T-helper 1 cell treated with Interleukin-12 subunit alpha and Interleukin-12 subunit beta and Interleukin-4 antibody, amounts not matched to agents 30 μg/mL and 1 μg/mL, for 36 hours (primary cell): ENCODE measurements around the gene ZFP42.
"Not testable (repeated sequence)": the region's sequence is repeated elsewhere in the genome, so short reads cannot be mapped to it uniquely, and the experiment has no call there.

Experiments used
- H3K27ac Mint-ChIP-seq: one replicate; pipeline ENCODE4 v1.8.0; 2021; ENCODE audit warnings: mild to moderate bottlenecking, mixed read lengths
- H3K27me3 Mint-ChIP-seq: one replicate; pipeline ENCODE4 v1.8.0; 2021; ENCODE audit warnings: low read depth, mixed read lengths
- H3K36me3 Mint-ChIP-seq: one replicate; pipeline ENCODE4 v1.8.0; 2021; ENCODE audit warnings: low read depth, mixed read lengths
- H3K4me1 Mint-ChIP-seq: one replicate; pipeline ENCODE4 v1.8.0; 2021; ENCODE audit warnings: low read depth, mixed read lengths
- H3K4me3 Mint-ChIP-seq: one replicate; pipeline ENCODE4 v1.8.0; 2021; ENCODE audit warnings: mild to moderate bottlenecking, moderate library complexity, mixed read lengths
- H3K9me3 Mint-ChIP-seq: one replicate; pipeline ENCODE4 v1.8.0; 2021; ENCODE audit warnings: mixed read lengths

The ZFP42 gene

DNA sequence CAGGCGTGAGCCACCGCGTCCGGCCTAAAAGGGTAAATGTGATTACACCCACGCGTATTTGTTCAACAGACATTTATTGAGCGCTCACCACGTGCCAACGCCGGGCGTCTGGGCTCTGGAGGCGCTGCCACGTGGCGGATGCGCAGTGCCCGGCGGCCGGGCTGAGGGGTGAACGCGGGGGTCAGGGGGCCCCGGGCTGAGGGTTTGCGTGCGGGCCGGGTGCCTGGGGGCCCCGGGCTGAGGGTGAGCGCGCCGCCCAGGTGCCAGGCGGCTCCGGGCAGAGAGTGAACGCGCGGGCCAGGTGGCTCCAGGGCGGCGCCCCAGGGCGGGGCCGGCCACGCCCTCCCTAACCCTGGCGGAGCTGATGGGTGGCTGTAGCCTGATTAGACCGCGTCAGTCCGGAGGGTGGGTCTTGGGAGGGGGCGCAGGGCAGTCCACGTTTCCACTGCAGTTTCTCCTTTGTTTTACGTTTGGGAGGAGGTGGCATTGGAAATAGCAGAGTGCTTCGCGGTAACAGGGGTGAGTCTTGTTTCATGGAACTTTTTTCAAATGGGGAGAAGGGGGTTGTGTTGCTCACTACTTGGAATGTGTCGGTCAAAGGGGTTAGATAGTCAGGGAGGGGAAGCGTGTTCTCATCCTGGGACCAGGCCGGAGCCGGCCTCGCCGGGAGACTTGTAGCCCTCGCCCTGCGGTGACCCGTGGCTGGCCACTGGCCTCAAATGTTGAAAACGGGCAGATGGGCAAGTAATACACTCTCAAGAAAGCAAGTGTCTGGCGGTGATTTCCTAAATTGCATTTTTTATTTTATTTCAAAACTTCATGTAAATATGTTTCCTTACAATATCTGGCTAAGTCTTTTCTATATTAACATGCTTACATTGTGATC is at the start of gene ZFP42:
ZFP42 (plus strand) TSS at position 450 of the 886 bp plus-strand sequence. CDS start 7,037 bp downstream, outside the sequence.
- Mint-ChIP-seq H3K36me3 (no peaks in the 10 kb centered on the region), H3K4me3 (no peak within 1 kb of the TSS), H3K27ac (no peak within 1 kb of the TSS), H3K27me3 (no peaks in the 10 kb centered on the region), H3K9me3 (peaks cover 32% of the 10 kb centered on the region), H3K4me1 (no peaks in the 10 kb centered on the region)

- Mint-ChIP-seq H3K9me3 (peaks cover 8% of the 10 kb centered on the region), H3K27me3 (no peaks in the 10 kb centered on the region), H3K4me1 (no peaks in the 10 kb centered on the region), H3K4me3 (no peak overlapping the region), H3K27ac (no peak overlapping the region), H3K36me3 (no peaks in the 10 kb centered on the region)
These were observed 34.4 kb upstream of the ZFP42 start for GRCh38 chr4:187961171-187961570.

- H3K4me1 Mint-ChIP-seq: no peaks in the 10 kb centered on the region
- H3K27ac Mint-ChIP-seq: no peak overlapping the region
- H3K36me3 Mint-ChIP-seq: no peaks in the 10 kb centered on the region
- no peak overlapping the region for H3K4me3 Mint-ChIP-seq
- no peaks in the 10 kb centered on the region for H3K27me3 Mint-ChIP-seq
- peaks cover 8% of the 10 kb centered on the region for H3K9me3 Mint-ChIP-seq
These were observed 33.6 kb upstream of the ZFP42 start for GRCh38 chr4:187961961-187962360.

GRCh38 chr4:187962926-187963325 is 32.6 kb upstream of the ZFP42 start:
- Mint-ChIP-seq H3K4me3 (no peak overlapping the region), H3K36me3 (no peaks in the 10 kb centered on the region), H3K27ac (no peak overlapping the region), H3K4me1 (no peaks in the 10 kb centered on the region), H3K27me3 (no peaks in the 10 kb centered on the region), H3K9me3 (peaks cover 8% of the 10 kb centered on the region)

DNA sequence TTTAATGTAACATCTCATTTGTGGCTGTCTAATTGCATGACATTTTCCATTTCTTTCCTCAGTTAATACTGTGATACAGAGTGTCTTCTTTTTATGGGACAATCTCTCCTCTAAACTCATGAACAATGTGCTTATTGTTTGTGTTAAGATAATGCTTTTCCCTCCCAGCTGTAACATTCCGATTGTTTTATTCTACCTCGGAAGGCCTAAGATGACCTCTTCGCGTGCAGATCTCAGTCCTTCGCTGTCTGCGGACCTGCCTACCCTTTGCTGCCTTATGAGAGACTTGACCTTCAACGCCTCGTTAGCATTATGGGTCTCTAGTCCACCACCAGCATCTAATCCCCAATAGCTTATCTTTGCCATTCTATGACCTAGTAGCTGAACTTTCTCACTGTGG is 29.8 kb upstream of the ZFP42 start:
- Mint-ChIP-seq H3K4me1 (no peaks in the 10 kb centered on the region), H3K27me3 (no peaks in the 10 kb centered on the region), H3K4me3 (no peak overlapping the region), H3K36me3 (no peaks in the 10 kb centered on the region), H3K27ac (no peak overlapping the region), H3K9me3 (peaks cover 3% of the 10 kb centered on the region)

DNA sequence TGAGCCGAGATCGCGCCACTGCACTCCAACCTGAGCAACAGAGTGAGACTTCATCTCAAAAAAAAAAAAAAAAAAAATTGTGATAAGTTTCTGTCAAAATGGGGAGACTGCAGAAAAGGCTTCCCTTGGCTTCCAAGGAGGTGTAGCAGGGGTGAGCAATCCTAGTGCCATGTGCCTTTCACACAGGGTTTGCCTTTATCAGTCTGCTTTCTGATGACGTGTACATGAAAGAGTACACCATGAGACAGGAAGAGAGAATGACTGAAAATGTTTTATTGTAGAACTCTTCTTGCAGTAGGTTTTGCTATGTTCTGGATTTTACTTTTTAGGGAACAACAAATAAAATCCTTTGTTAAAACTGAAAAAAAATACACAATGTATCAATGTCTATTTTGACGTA is 23.4 kb upstream of the ZFP42 start:
- no peak overlapping the region for H3K27ac Mint-ChIP-seq
- H3K9me3 Mint-ChIP-seq: peaks cover 7% of the 10 kb centered on the region
- H3K4me3 Mint-ChIP-seq: no peak overlapping the region
- no peaks in the 10 kb centered on the region for H3K36me3 Mint-ChIP-seq
- H3K27me3 Mint-ChIP-seq: no peaks in the 10 kb centered on the region
- no peaks in the 10 kb centered on the region for H3K4me1 Mint-ChIP-seq

DNA sequence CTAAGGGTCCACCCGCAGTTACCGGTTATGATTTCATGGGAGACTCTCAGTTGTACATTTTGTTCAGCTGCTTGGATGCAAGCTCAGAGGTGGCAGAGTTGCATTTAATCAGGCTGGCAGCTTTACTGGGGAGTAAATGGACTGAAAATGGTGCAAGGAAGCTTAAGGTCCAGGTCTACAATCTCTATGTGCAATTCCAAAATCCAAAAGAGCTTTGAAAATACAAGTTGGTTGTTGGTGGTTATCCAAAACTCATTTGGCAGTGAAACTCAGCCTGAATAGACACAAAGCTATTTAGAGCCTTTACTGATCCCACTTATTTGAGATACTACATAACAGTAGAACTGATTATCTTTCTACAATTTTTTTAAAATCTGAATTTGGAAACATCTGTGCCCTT is 11.8 kb upstream of the ZFP42 start:
- Mint-ChIP-seq H3K4me3 (no peak overlapping the region), H3K9me3 (peaks cover 49% of the 10 kb centered on the region), H3K27me3 (no peaks in the 10 kb centered on the region), H3K4me1 (no peaks in the 10 kb centered on the region), H3K36me3 (no peaks in the 10 kb centered on the region), H3K27ac (no peak overlapping the region)

GRCh38 chr4:187992971-187993370 is 2.6 kb upstream of the ZFP42 start:
- Mint-ChIP-seq H3K9me3 (peaks cover 38% of the 10 kb centered on the region), H3K27ac (no peak overlapping the region), H3K4me1 (no peaks in the 10 kb centered on the region), H3K27me3 (no peaks in the 10 kb centered on the region), H3K4me3 (no peak overlapping the region), H3K36me3 (no peaks in the 10 kb centered on the region)

GRCh38 chr4:187993827-187994226 is 1.7 kb upstream of the ZFP42 start:
- H3K9me3 Mint-ChIP-seq: peaks cover 34% of the 10 kb centered on the region
- no peaks in the 10 kb centered on the region for H3K4me1 Mint-ChIP-seq
- no peaks in the 10 kb centered on the region for H3K36me3 Mint-ChIP-seq
- H3K27me3 Mint-ChIP-seq: no peaks in the 10 kb centered on the region
- H3K4me3 Mint-ChIP-seq: no peak overlapping the region
- no peak overlapping the region for H3K27ac Mint-ChIP-seq

DNA sequence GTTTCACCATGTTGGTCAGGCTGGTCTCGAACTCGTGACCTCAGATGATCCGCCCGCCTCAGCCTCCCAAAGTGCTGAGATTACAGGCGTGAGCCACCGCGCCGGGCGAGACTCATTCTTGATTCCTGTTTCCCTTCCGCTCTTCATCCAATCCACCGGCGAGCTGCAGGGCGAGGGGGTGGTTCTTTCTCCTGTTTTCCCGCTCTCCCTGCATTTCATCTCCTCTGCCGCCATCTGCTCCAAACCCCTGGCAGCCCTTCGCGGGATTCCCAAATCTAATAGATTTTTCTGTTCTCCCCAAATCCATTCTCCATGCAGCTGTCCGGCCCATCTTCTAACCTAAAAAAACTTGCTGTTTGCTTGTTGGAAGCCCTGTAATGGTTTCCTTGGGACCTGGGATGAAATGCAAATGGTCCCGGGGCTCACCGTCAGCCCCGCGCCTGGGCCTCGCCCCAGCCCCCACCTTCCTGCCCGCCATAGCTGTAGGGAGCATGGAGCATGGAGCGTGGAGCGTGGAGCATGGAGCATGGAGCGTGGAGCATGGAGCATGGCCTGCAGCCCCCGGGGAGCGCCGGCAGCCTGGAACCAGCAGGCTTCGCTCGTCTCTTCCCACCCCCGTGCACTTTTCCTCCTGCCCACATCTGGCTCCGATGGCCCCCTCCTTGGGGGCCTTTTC is 1.1 kb downstream of the ZFP42 start:
- Mint-ChIP-seq H3K36me3 (no peaks in the 10 kb centered on the region), H3K4me1 (no peaks in the 10 kb centered on the region), H3K27me3 (no peaks in the 10 kb centered on the region), H3K4me3 (no peak overlapping the region), H3K9me3 (peaks cover 30% of the 10 kb centered on the region), H3K27ac (no peak overlapping the region)

DNA sequence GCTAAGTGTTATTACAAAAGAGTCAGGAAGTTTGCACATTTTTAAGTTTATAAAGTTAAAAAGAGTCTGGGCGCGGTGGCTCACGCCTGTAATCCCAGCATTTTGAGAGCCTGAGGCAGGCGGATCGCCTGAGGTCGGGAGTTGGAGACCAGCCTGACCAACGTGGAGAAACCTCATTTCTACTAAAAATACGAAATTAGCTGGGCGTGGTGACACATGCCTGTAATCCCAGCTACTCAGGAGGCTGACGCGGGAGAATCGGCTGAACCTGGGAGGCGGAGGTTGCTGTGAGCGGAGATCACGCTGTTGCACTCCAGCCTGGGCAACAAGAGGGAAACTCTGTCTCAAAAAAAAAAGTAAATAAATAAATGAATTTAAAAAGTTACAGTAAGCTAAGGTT is 2.4 kb downstream of the ZFP42 start:
- H3K9me3 Mint-ChIP-seq: peaks cover 30% of the 10 kb centered on the region
- not testable (repeated sequence) for H3K27ac Mint-ChIP-seq, H3K36me3 Mint-ChIP-seq, H3K4me1 Mint-ChIP-seq, H3K4me3 Mint-ChIP-seq, H3K27me3 Mint-ChIP-seq

GRCh38 chr4:187999406-187999932 is 3.9 kb downstream of the ZFP42 start:
- Mint-ChIP-seq H3K4me1 (no peaks in the 10 kb centered on the region), H3K4me3 (no peak overlapping the region), H3K9me3 (peaks cover 24% of the 10 kb centered on the region), H3K27ac (no peak overlapping the region), H3K27me3 (no peaks in the 10 kb centered on the region), H3K36me3 (no peaks in the 10 kb centered on the region)

GRCh38 chr4:188002323-188002722 is 6.8 kb downstream of the ZFP42 start:
- Mint-ChIP-seq H3K36me3 (no peaks in the 10 kb centered on the region), H3K4me3 (no peak overlapping the region), H3K27me3 (no peaks in the 10 kb centered on the region), H3K4me1 (no peaks in the 10 kb centered on the region), H3K27ac (no peak overlapping the region), H3K9me3 (peaks cover 14% of the 10 kb centered on the region)

GRCh38 chr4:188002751-188003150 is 7.2 kb downstream of the ZFP42 start:
- Mint-ChIP-seq H3K36me3 (no peaks in the 10 kb centered on the region), H3K9me3 (peaks cover 11% of the 10 kb centered on the region), H3K27ac (no peak overlapping the region), H3K4me1 (no peaks in the 10 kb centered on the region), H3K4me3 (no peak overlapping the region), H3K27me3 (no peaks in the 10 kb centered on the region)

DNA sequence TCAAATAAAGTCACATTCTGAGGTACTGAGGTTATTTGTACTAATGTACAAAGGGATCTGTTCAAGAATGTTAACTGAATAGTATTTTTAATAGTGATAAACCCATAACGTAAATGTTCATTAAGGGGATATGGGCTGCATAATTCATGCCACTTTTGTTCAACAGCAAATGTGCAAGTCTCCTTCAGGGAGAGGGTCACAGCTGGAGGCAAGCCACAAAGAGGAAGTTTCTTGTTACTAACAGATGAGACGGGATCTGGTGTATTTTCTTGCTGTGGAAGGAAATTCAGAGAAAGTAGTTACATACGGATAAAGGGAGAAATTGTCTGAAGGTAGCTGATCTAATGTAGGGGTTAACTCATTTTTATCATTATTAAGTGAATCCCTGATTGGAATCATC is 10.0 kb downstream of the ZFP42 start:
- H3K36me3 Mint-ChIP-seq: no peaks in the 10 kb centered on the region
- H3K9me3 Mint-ChIP-seq: peaks cover 17% of the 10 kb centered on the region
- no peaks in the 10 kb centered on the region for H3K27me3 Mint-ChIP-seq
- no peak overlapping the region for H3K27ac Mint-ChIP-seq
- H3K4me1 Mint-ChIP-seq: no peaks in the 10 kb centered on the region
- H3K4me3 Mint-ChIP-seq: no peak overlapping the region
